ENCODE measurements around the gene BUD13.
"Not testable (repeated sequence)": the region's sequence is repeated elsewhere in the genome, so short reads cannot be mapped to it uniquely, and the experiment has no call there.

Gene BUD13

GRCh38 chr11:116762132-116762531, 10.7 kb downstream of the BUD13 start:
- no peaks in the 10 kb centered on the region for H3K4me1 ChIP-seq (ENCODE audit: control insufficient read depth, insufficient read depth, low read length)
- ChIA-PET POLR2A (interaction anchor here (1.5 kb wide), 1 partner anchor 11 kb away, joined by 3 read pairs; no protein-coding TSS in a partner anchor), CTCF (interaction anchor here (1.3 kb wide), 1 partner anchor 19 kb away, joined by 4 read pairs; no protein-coding TSS in a partner anchor)
- TF ChIP-seq TSHZ1 (tag by site-specific recombination; IDR thresholded peaks at IDR 0.05; ENCODE audit: borderline replicate concordance): no peak
- no peak overlapping the region for H3K27ac ChIP-seq (ENCODE audit: extremely low read depth, low read depth, low read length)
- peaks cover 11 to 91% of the 10 kb centered on the region in 2 experiments for H3K36me3 ChIP-seq (ENCODE audit: control insufficient read depth in 2 of 2, insufficient read depth in 1 of 2, low read length in 2 of 2)
- no peak overlapping the region for H3K4me3 ChIP-seq (ENCODE audit: low read depth, low read length)
- H3K9me3 ChIP-seq (ENCODE audit: control insufficient read depth, insufficient read depth, low read depth, low read length): no peaks in the 10 kb centered on the region

GRCh38 chr11:116756044-116756443, 16.7 kb downstream of the BUD13 start:
- CTCF ChIA-PET: interaction anchor here (0.7 to 7.3 kb wide), 4 partner anchors 10 to 24 kb away, joined by 3 to 49 read pairs (median 4); no protein-coding TSS in a partner anchor
- POLR2A ChIA-PET; H3K27ac ChIP-seq (ENCODE audit: extremely low read depth, low read depth, low read length); H3K4me3 ChIP-seq (ENCODE audit: low read depth, low read length); H3K9me3 ChIP-seq (ENCODE audit: control insufficient read depth, insufficient read depth, low read depth, low read length); H3K4me1 ChIP-seq (ENCODE audit: control insufficient read depth, insufficient read depth, low read length): not testable (repeated sequence)
- peaks cover 25 to 90% of the 10 kb centered on the region in 2 experiments for H3K36me3 ChIP-seq (ENCODE audit: control insufficient read depth in 2 of 2, insufficient read depth in 1 of 2, low read length in 2 of 2)

GRCh38 chr11:116750070-116750718, 22.6 kb downstream of the BUD13 start:
- H3K9me3 ChIP-seq (ENCODE audit: control insufficient read depth, insufficient read depth, low read depth, low read length): no peaks in the 10 kb centered on the region
- ChIA-PET POLR2A (interaction anchor here (1.6 kb wide), 1 partner anchor 11 kb away, joined by 3 read pairs; no protein-coding TSS in a partner anchor), CTCF (interaction anchor here (1.4 to 7.3 kb wide), 3 partner anchors 8 to 477 kb away, joined by 3 to 49 read pairs (median 4); no protein-coding TSS in a partner anchor)
- TF ChIP-seq ZNF366 (tag by site-specific recombination; conservative IDR thresholded peaks at IDR 0.05) (no peak), ZNF184 (tag by site-specific recombination; IDR thresholded peaks at IDR 0.05) (no peak), ZNF707 (tag by site-specific recombination; IDR thresholded peaks at IDR 0.05) (peak; percentile 72), ZNF510 (tag by site-specific recombination; IDR thresholded peaks at IDR 0.05; ENCODE audit: insufficient replicate concordance) (no peak), ZBTB21 (tag by site-specific recombination; IDR thresholded peaks at IDR 0.05) (no peak), PRDM4 (tag by site-specific recombination; IDR thresholded peaks at IDR 0.05) (no peak), ZNF555 (tag by site-specific recombination; conservative IDR thresholded peaks at IDR 0.05) (no peak)
- H3K4me1 ChIP-seq (ENCODE audit: control insufficient read depth, insufficient read depth, low read length): no peaks in the 10 kb centered on the region
- H3K36me3 ChIP-seq (ENCODE audit: control insufficient read depth in 2 of 2, insufficient read depth in 1 of 2, low read length in 2 of 2): peaks cover 8 to 89% of the 10 kb centered on the region in 2 experiments
- H3K4me3 ChIP-seq (ENCODE audit: low read depth, low read length): no peak overlapping the region
- no peak overlapping the region for H3K27ac ChIP-seq (ENCODE audit: extremely low read depth, low read depth, low read length)

- CTCF ChIA-PET: interaction anchor here (0.6 to 4.6 kb wide), 8 partner anchors 9 to 525 kb away, joined by 3 to 72 read pairs (median 6); no protein-coding TSS in a partner anchor
These were observed 30.7 kb downstream of the BUD13 start for GRCh38 chr11:116742104-116742503.

More at GRCh38 chr11:116742104-116742503, 30.7 kb downstream of the BUD13 start:
- H3K4me1 ChIP-seq (ENCODE audit: control insufficient read depth, insufficient read depth, low read length): no peaks in the 10 kb centered on the region
- H3K9me3 ChIP-seq (ENCODE audit: control insufficient read depth, insufficient read depth, low read depth, low read length): no peaks in the 10 kb centered on the region
- POLR2A ChIA-PET: no interaction called here
- peaks cover 0 to 20% of the 10 kb centered on the region in 2 experiments; a peak in 1 of 3 replicates for H3K36me3 ChIP-seq (ENCODE audit: control insufficient read depth in 2 of 2, insufficient read depth in 1 of 2, low read length in 2 of 2)
- no peak overlapping the region for H3K27ac ChIP-seq (ENCODE audit: extremely low read depth, low read depth, low read length)
- no peak overlapping the region for H3K4me3 ChIP-seq (ENCODE audit: low read depth, low read length)
- TF ChIP-seq ZNF155 (tag by site-specific recombination; IDR thresholded peaks at IDR 0.05) (no peak), KLF16 (tag by site-specific recombination; IDR thresholded peaks at IDR 0.05) (no peak), EGR2 (tag by site-specific recombination; IDR thresholded peaks at IDR 0.05; ENCODE audit: low read depth) (0 out of 2 replicates have a peak, but pooled peaks have one; percentile 6), ZNF138 (tag by site-specific recombination; IDR thresholded peaks at IDR 0.05; ENCODE audit: borderline replicate concordance) (no peak), ZNF513 (tag by site-specific recombination; IDR thresholded peaks at IDR 0.05) (no peak), ZNF837 (tag by site-specific recombination; IDR thresholded peaks at IDR 0.05) (no peak), KLF7 (tag by site-specific recombination; IDR thresholded peaks at IDR 0.05; ENCODE audit: borderline replicate concordance) (no peak), ZSCAN30 (tag by site-specific recombination; IDR thresholded peaks at IDR 0.05) (no peak)
